ENCODE measurements around the gene MGAT5. TPM values are rescaled to one million over a fixed set of nuclear protein-coding genes. Genes with fewer than 3 reads are reported as not detected.

MGAT5 gene
- total RNA-seq, 2 experiments from 2014 or later: 36.9 to 42.2 TPM

GRCh38 chr2:134336352-134336751 is 82.5 kb downstream of the MGAT5 start:
- CTCF ChIA-PET: interaction anchor here (1.2 to 1.6 kb wide), 2 partner anchors 129 to 218 kb away, joined by 4 read pairs; no protein-coding TSS in a partner anchor
- Mint-ChIP-seq H3K4me1 (ENCODE audit: low read depth) (peaks cover 3% of the 10 kb centered on the region), H3K4me3 (no peak overlapping the region), H3K27me3 (no peaks in the 10 kb centered on the region), H3K9me3 (peaks cover 4% of the 10 kb centered on the region), H3K36me3 (ENCODE audit: low read depth) (peaks cover 26% of the 10 kb centered on the region), H3K27ac (no peak overlapping the region)
- no peak for TF ChIP-seq CTCF (IDR thresholded peaks at IDR 0.05)
- intact Hi-C loops (cut with micrococcal nuclease): no loop called here
- ATAC-seq (no peak), DNase-seq (no peak)
- POLR2A ChIA-PET: no interaction called here

GRCh38 chr2:134336921-134337320 is 83.0 kb downstream of the MGAT5 start:
- H3K36me3 Mint-ChIP-seq (ENCODE audit: low read depth): peaks cover 23% of the 10 kb centered on the region
- H3K4me3 Mint-ChIP-seq: no peak overlapping the region
- peaks cover 3% of the 10 kb centered on the region for H3K4me1 Mint-ChIP-seq (ENCODE audit: low read depth)
- ChIA-PET POLR2A (no interaction called here), CTCF (interaction anchor here (1.2 to 1.6 kb wide), 3 partner anchors 75 to 218 kb away, joined by 4 read pairs; no protein-coding TSS in a partner anchor)
- intact Hi-C loops (cut with micrococcal nuclease): no loop called here
- no peak for ATAC-seq
- no peaks in the 10 kb centered on the region for H3K27me3 Mint-ChIP-seq
- no peak for DNase-seq
- no peak overlapping the region for H3K27ac Mint-ChIP-seq
- no peak for TF ChIP-seq CTCF (IDR thresholded peaks at IDR 0.05)
- H3K9me3 Mint-ChIP-seq: no peaks in the 10 kb centered on the region

- intact Hi-C loops (cut with micrococcal nuclease): no loop called here
- Mint-ChIP-seq H3K36me3 (ENCODE audit: low read depth) (peaks cover 28% of the 10 kb centered on the region), H3K27ac (no peak overlapping the region), H3K9me3 (no peaks in the 10 kb centered on the region), H3K4me1 (ENCODE audit: low read depth) (peaks cover 3% of the 10 kb centered on the region), H3K4me3 (no peak overlapping the region), H3K27me3 (no peaks in the 10 kb centered on the region)
- no peak for DNase-seq
- CTCF ChIA-PET: interaction anchor here (0.9 to 1.6 kb wide), 5 partner anchors 9 to 219 kb away, joined by 3 to 5 read pairs (median 4); no protein-coding TSS in a partner anchor
- no peak for TF ChIP-seq CTCF (IDR thresholded peaks at IDR 0.05)
- ATAC-seq: no peak
- POLR2A ChIA-PET: no interaction called here
These were observed 83.8 kb downstream of the MGAT5 start for GRCh38 chr2:134337631-134338030.

- intact Hi-C loops (cut with micrococcal nuclease): no loop called here
These were observed 84.3 kb downstream of the MGAT5 start for GRCh38 chr2:134338208-134338607.

More at GRCh38 chr2:134338208-134338607, 84.3 kb downstream of the MGAT5 start:
- no peak overlapping the region for H3K27ac Mint-ChIP-seq
- TF ChIP-seq CTCF (IDR thresholded peaks at IDR 0.05): no peak
- H3K9me3 Mint-ChIP-seq: no peaks in the 10 kb centered on the region
- peaks cover 32% of the 10 kb centered on the region for H3K36me3 Mint-ChIP-seq (ENCODE audit: low read depth)
- no peaks in the 10 kb centered on the region for H3K27me3 Mint-ChIP-seq
- CTCF ChIA-PET: interaction anchor here (0.9 to 1.5 kb wide), 4 partner anchors 8 to 74 kb away, joined by 3 to 5 read pairs (median 4); no protein-coding TSS in a partner anchor
- H3K4me1 Mint-ChIP-seq (ENCODE audit: low read depth): peaks cover 6% of the 10 kb centered on the region
- DNase-seq (no peak), ATAC-seq (no peak)
- no peak overlapping the region for H3K4me3 Mint-ChIP-seq
- POLR2A ChIA-PET: no interaction called here
